CD14-positive monocyte (primary cell): Measurements from ENCODE around the gene APOBEC2. TPM values are rescaled to one million over a fixed set of nuclear protein-coding genes. Genes with fewer than 3 reads are reported as not detected.

Experiments
- DNase-seq, 3 donors: peaks; one replicate each; pipeline ENCODE4 v3.0.0-alpha.2; 2011 to 2022
- H2AFZ ChIP-seq: 2 replicates; pipeline ENCODE4 v1.6.0; 2012; ENCODE audit warnings: mild to moderate bottlenecking, low read depth, low read length, inconsistent platforms; ENCODE audit not compliant: insufficient read depth, poor library complexity, severe bottlenecking
- H3K27ac ChIP-seq, 2 donors: 1 replicate in 1 of 2; 2 replicates in 1 of 2; pipeline ENCODE4 v1.5.1; 2012 to 2013; ENCODE audit warnings: low read length in 2 of 2, control low read depth in 1 of 2, inconsistent platforms in 1 of 2, low read depth in 1 of 2, mild to moderate bottlenecking in 1 of 2
- H3K27me3 ChIP-seq, 2 donors: one replicate each; pipeline versions ENCODE4 v1.6.0 to v1.6.1; 2011 to 2013; ENCODE audit warnings: low read length in 2 of 2; ENCODE audit not compliant: control insufficient read depth in 2 of 2, insufficient read depth in 2 of 2
- H3K36me3 ChIP-seq, 2 donors: replicated peaks in 1 of 2; 1 replicate in 1 of 2; 2 replicates in 1 of 2; pipeline versions ENCODE4 v1.5.1 to v1.6.1; 2012 to 2013; ENCODE audit warnings: low read length in 2 of 2, control low read depth in 1 of 2, inconsistent platforms in 1 of 2, mild to moderate bottlenecking in 1 of 2; ENCODE audit not compliant: insufficient read depth in 2 of 2, control insufficient read depth in 1 of 2
- H3K4me1 ChIP-seq, 2 donors: 1 replicate in 1 of 2; 2 replicates in 1 of 2; pipeline versions ENCODE4 v1.5.1 to v1.6.1; 2012 to 2013; ENCODE audit warnings: low read length in 2 of 2, control low read depth in 1 of 2, inconsistent platforms in 1 of 2, mild to moderate bottlenecking in 1 of 2, moderate library complexity in 1 of 2; ENCODE audit not compliant: insufficient read depth in 2 of 2, control insufficient read depth in 1 of 2
- H3K4me2 ChIP-seq: replicated peaks from 2 replicates; pipeline ENCODE3; 2012; ENCODE audit warnings: low read length, moderate library complexity, mild to moderate bottlenecking; ENCODE audit not compliant: poor library complexity, severe bottlenecking; ENCODE audit errors: extremely low read depth
- H3K4me3 ChIP-seq, 3 experiments: fragments of 200-600 bp in 1 of 3; sonication (generic) in 1 of 3; replicated peaks in 1 of 3; 1 replicate in 2 of 3; 2 replicates in 1 of 3; pipeline ENCODE4 v1.5.1; 2011 to 2013; ENCODE audit warnings: low read length in 3 of 3, mild to moderate bottlenecking in 3 of 3, control low read depth in 2 of 3, low read depth in 2 of 3, inconsistent platforms in 1 of 3, moderate library complexity in 1 of 3
- H3K79me2 ChIP-seq: 2 replicates; pipeline ENCODE4 v1.6.0; 2012; ENCODE audit warnings: mild to moderate bottlenecking, control low read depth, inconsistent platforms, low read length, moderate library complexity; ENCODE audit not compliant: insufficient read depth
- H3K9ac ChIP-seq: 2 replicates; pipeline ENCODE4 v1.6.0; 2017; ENCODE audit warnings: low read length, mild to moderate bottlenecking; ENCODE audit not compliant: insufficient read depth, poor library complexity, severe bottlenecking
- H3K9me3 ChIP-seq, 2 donors: replicated peaks in 1 of 2; 1 replicate in 1 of 2; 2 replicates in 1 of 2; pipeline versions ENCODE4 v1.5.1 to v1.6.1; 2012 to 2013; ENCODE audit warnings: low read length in 2 of 2, control low read depth in 1 of 2; ENCODE audit not compliant: control insufficient read depth in 1 of 2, insufficient read depth in 1 of 2
- H4K20me1 ChIP-seq: 2 replicates; pipeline ENCODE4 v1.6.0; 2012; ENCODE audit warnings: mild to moderate bottlenecking, low read length, control low read depth, moderate library complexity; ENCODE audit not compliant: insufficient read depth
- H3K27ac Mint-ChIP-seq, 7 donors: one replicate each; pipeline ENCODE4 v1.8.0; 2020; ENCODE audit warnings: mild to moderate bottlenecking in 7 of 7, mixed read lengths in 7 of 7, moderate library complexity in 6 of 7, inconsistent platforms in 2 of 7
- H3K27me3 Mint-ChIP-seq, 3 donors: one replicate each; pipeline ENCODE4 v1.8.0; 2021 to 2022; ENCODE audit warnings: low read depth in 3 of 3, mild to moderate bottlenecking in 3 of 3, mixed read lengths in 3 of 3, moderate library complexity in 3 of 3, inconsistent platforms in 1 of 3
- H3K36me3 Mint-ChIP-seq, 2 donors: one replicate each; pipeline ENCODE4 v1.8.0; 2020; ENCODE audit warnings: mixed read lengths in 2 of 2, inconsistent platforms in 1 of 2, mild to moderate bottlenecking in 1 of 2
- H3K4me1 Mint-ChIP-seq: one replicate; pipeline ENCODE4 v1.8.0; 2020; ENCODE audit warnings: mild to moderate bottlenecking, mixed read lengths
- H3K4me3 Mint-ChIP-seq, 2 donors: one replicate each; pipeline ENCODE4 v1.8.0; 2020; ENCODE audit warnings: mild to moderate bottlenecking in 2 of 2, mixed read lengths in 2 of 2, moderate library complexity in 1 of 2
- H3K9me3 Mint-ChIP-seq, 7 donors: one replicate each; pipeline ENCODE4 v1.8.0; 2020 to 2022; ENCODE audit warnings: mixed read lengths in 7 of 7, mild to moderate bottlenecking in 6 of 7, moderate library complexity in 6 of 7, inconsistent platforms in 2 of 7
- CTCF ChIP-seq: fragments of 200-600 bp; IDR thresholded peaks from one replicate; pipeline ENCODE4 v1.8.0; 2022; ENCODE audit warnings: antibody characterized with exemption, mild to moderate bottlenecking
- WGBS: methylation state at CpG from one replicate; pipeline ENCODE4 v1.1.5; 2013; ENCODE audit warnings: missing lambda C conversion rate; ENCODE audit not compliant: insufficient coverage; 5-methylcytosine and 5-hydroxymethylcytosine counted together
- intact Hi-C, 2 donors: fragments of 100-400 bp; cut with micrococcal nuclease; formaldehyde crosslinking; loops; one replicate each; pipeline versions ENCODE4 v1.15.0 to v1.15.1; 2023
- polyA plus RNA-seq, 3 donors: library from polyadenylated mRNA; depleted of rRNA in 1 of 3; unstranded in 2 of 3; stranded (reverse) in 1 of 3; fragments of 300-500 nt in 2 of 3; fragments of >200 nt in 1 of 3; fragmentation: Illumina TruSeq in 2 of 3; gene quantifications; 1 replicate in 2 of 3; 2 replicates in 1 of 3; pipeline ENCODE4 v1.2.3, GENCODE V29; 2012 to 2021

Gene APOBEC2
- polyA plus RNA-seq, 3 donors = 0.14 to 0.42 TPM; not detected in 1

- H3K4me2 ChIP-seq = no peak overlapping the region
- H3K4me1 ChIP-seq = no peaks in the 10 kb centered on the region
- H3K9me3 ChIP-seq = no peaks in the 10 kb centered on the region
- H3K79me2 ChIP-seq = no peaks in the 10 kb centered on the region
- no peaks in the 10 kb centered on the region for H3K9me3 Mint-ChIP-seq
- no peak overlapping the region for H2AFZ ChIP-seq
- peaks cover 8% of the 10 kb centered on the region for H3K4me1 Mint-ChIP-seq
- WGBS = 94% methylated on average over 2 of the region's 3 CpGs
- no peaks in the 10 kb centered on the region for H3K27me3 ChIP-seq
- DNase-seq = no peak
- no peak overlapping the region for H3K4me3 Mint-ChIP-seq
- H3K27me3 Mint-ChIP-seq = peaks cover 0 to 2% (median under 1%) of the 10 kb centered on the region in 3 donors
- no peaks in the 10 kb centered on the region for H3K36me3 ChIP-seq
- intact Hi-C loops = no loop called here
- H3K4me3 ChIP-seq = no peak overlapping the region
- no peaks in the 10 kb centered on the region for H4K20me1 ChIP-seq
- no peak overlapping the region for H3K27ac Mint-ChIP-seq
- H3K36me3 Mint-ChIP-seq = peaks cover 0 to under 1% of the 10 kb centered on the region in 2 donors
- H3K27ac ChIP-seq = no peak overlapping the region
- H3K9ac ChIP-seq = no peak overlapping the region
- TF ChIP-seq CTCF = no peak
These were observed 9.9 kb upstream of the APOBEC2 start for GRCh38 chr6:41043151-41043550.

GRCh38 chr6:41045664-41046063 lies 7.3 kb upstream of the APOBEC2 start:
- DNase-seq = no peak
- no peak overlapping the region for H3K27ac ChIP-seq
- no peaks in the 10 kb centered on the region for H3K27me3 ChIP-seq
- H3K9ac ChIP-seq = no peak overlapping the region
- H3K79me2 ChIP-seq = no peaks in the 10 kb centered on the region
- H2AFZ ChIP-seq = no peak overlapping the region
- no peaks in the 10 kb centered on the region for H3K9me3 Mint-ChIP-seq
- no peak overlapping the region for H3K4me2 ChIP-seq
- peaks cover 2 to 4% of the 10 kb centered on the region in 2 donors for H3K36me3 Mint-ChIP-seq
- H3K36me3 ChIP-seq = no peaks in the 10 kb centered on the region
- H3K4me3 ChIP-seq = no peak overlapping the region
- H3K27me3 Mint-ChIP-seq = peaks cover 0 to 4% (median 0%) of the 10 kb centered on the region in 3 donors
- no peak overlapping the region for H3K27ac Mint-ChIP-seq
- no CpG with 5 or more reads among the region's 5 CpGs for WGBS
- H3K9me3 ChIP-seq = no peaks in the 10 kb centered on the region
- TF ChIP-seq CTCF = no peak
- peaks cover 3% of the 10 kb centered on the region for H3K4me1 Mint-ChIP-seq
- no peaks in the 10 kb centered on the region for H4K20me1 ChIP-seq
- H3K4me1 ChIP-seq = no peaks in the 10 kb centered on the region
- intact Hi-C loops = no loop called here
- no peak overlapping the region for H3K4me3 Mint-ChIP-seq
